K562 (cell line): ENCODE results near the gene NQO2. TPM values are rescaled to one million over a fixed set of nuclear protein-coding genes. Genes with fewer than 3 reads are reported as not detected.

ENCODE experiments used
- EHMT2 ChIP-seq: fragments of 450-650 bp; IDR thresholded peaks from 2 replicates; pipeline ENCODE4 v1.6.1; 2018; ENCODE audit warnings: antibody characterized with exemption
- HCFC1 ChIP-seq: IDR thresholded peaks from 2 replicates; pipeline ENCODE4 v1.6.1; 2012; ENCODE audit warnings: low read depth, low read length, improper control_type of control experiment
- RB1 ChIP-seq: fragments of 450-650 bp; IDR thresholded peaks from 2 replicates; pipeline ENCODE4 v1.6.1; 2017; ENCODE audit warnings: low read depth, mild to moderate bottlenecking
- RNF2 ChIP-seq: sonication (generic); IDR thresholded peaks from 2 replicates; pipeline ENCODE4 v1.6.1; 2016
- ZNF311 ChIP-seq: fragments of 250-450 bp; sonication (Bioruptor Pico); IDR thresholded peaks from 2 replicates; pipeline ENCODE4 v1.4.0; 2020; ENCODE audit warnings: mild to moderate bottlenecking, moderate library complexity
- polyA plus RNA-seq, 8 experiments: library from polyadenylated mRNA; depleted of rRNA in 4 of 8; stranded (reverse) in 5 of 8; unstranded in 3 of 8; fragments of >200 nt; fragmentation: Nextera tagmentation in 2 of 8; fragmentation: Illumina TruSeq in 1 of 8; extraction: Ambion mirVana in 2 of 8; extraction: Trizol in 1 of 8; gene quantifications; 2 replicates each; pipeline versions ENCODE4 v1.2.1 to v1.2.3, GENCODE V29; 2011 to 2014; ENCODE audit warnings: inconsistent platforms in 1 of 8, missing spikeins in 1 of 8
- total RNA-seq, 7 experiments: library from RNA; depleted of rRNA in 6 of 7; stranded (reverse); fragments of >200 nt in 6 of 7; fragmentation: Illumina TruSeq in 2 of 7; extraction: Trizol in 2 of 7; gene quantifications; 2 replicates each; pipeline versions ENCODE4 v1.2.1 to v1.2.3, GENCODE V29; 2011 to 2021; ENCODE audit warnings: low replicate concordance in 1 of 7
- TF ChIP-seq, protein P1 (sequence below): fragments of 450-650 bp; IDR thresholded peaks from 2 replicates; pipeline ENCODE4 v1.6.1; 2016; ENCODE audit warnings: low read depth
- TF ChIP-seq, protein P2 (sequence below), 2 experiments: fragments of 450-650 bp; formaldehyde crosslinking in 1 of 2; IDR thresholded peaks; 2 replicates each; pipeline versions ENCODE4 v1.4.0 to v1.6.1; 2014 to 2020; ENCODE audit warnings: mild to moderate bottlenecking in 2 of 2, borderline replicate concordance in 1 of 2, low read depth in 1 of 2
- TF ChIP-seq, protein P3 (sequence below): fragments of 250-450 bp; sonication (Bioruptor Pico); IDR thresholded peaks from 2 replicates; pipeline ENCODE4 v1.5.0; 2021; ENCODE audit warnings: mild to moderate bottlenecking, borderline replicate concordance

NQO2 gene
- total and polyA plus RNA-seq, 9 of the 15 experiments (the other 6 are each of a cell fraction or from before 2014, with no cell fraction given): 54.6 to 214 (median 116) TPM

DNA sequence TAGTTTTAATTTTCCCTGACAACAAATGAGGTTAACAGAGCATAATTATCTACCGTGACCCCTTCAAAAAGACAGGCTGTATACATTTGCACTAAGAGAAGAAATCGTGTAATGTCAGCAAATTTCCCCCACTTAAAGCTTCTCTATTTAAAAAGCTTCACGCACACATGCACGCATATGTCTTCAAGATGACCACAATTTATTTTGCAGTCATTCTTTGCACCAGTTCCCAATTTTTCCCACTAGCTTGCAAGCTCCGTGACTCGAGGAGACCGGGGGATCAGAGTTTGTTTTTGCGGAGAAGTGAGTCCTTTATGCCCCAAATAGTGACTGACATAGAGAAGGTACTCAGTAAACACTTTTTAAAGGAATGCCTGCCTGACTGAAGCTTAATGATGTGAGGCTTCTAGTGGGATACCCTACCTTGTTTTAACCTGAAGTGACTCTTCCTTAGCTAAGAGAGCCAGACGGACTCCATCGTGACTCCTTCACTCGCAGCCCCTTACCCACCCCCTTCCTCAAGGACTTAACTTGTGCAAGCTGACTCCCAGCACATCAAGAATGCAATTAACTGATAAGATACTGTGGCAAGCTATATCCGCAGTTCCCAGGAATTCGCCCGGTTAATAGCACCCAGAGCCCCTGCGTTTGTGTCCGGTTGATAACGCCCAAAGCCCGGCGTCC lies 9.3 kb upstream of the NQO2 start (continued):
- TF ChIP-seq, protein P1, sequence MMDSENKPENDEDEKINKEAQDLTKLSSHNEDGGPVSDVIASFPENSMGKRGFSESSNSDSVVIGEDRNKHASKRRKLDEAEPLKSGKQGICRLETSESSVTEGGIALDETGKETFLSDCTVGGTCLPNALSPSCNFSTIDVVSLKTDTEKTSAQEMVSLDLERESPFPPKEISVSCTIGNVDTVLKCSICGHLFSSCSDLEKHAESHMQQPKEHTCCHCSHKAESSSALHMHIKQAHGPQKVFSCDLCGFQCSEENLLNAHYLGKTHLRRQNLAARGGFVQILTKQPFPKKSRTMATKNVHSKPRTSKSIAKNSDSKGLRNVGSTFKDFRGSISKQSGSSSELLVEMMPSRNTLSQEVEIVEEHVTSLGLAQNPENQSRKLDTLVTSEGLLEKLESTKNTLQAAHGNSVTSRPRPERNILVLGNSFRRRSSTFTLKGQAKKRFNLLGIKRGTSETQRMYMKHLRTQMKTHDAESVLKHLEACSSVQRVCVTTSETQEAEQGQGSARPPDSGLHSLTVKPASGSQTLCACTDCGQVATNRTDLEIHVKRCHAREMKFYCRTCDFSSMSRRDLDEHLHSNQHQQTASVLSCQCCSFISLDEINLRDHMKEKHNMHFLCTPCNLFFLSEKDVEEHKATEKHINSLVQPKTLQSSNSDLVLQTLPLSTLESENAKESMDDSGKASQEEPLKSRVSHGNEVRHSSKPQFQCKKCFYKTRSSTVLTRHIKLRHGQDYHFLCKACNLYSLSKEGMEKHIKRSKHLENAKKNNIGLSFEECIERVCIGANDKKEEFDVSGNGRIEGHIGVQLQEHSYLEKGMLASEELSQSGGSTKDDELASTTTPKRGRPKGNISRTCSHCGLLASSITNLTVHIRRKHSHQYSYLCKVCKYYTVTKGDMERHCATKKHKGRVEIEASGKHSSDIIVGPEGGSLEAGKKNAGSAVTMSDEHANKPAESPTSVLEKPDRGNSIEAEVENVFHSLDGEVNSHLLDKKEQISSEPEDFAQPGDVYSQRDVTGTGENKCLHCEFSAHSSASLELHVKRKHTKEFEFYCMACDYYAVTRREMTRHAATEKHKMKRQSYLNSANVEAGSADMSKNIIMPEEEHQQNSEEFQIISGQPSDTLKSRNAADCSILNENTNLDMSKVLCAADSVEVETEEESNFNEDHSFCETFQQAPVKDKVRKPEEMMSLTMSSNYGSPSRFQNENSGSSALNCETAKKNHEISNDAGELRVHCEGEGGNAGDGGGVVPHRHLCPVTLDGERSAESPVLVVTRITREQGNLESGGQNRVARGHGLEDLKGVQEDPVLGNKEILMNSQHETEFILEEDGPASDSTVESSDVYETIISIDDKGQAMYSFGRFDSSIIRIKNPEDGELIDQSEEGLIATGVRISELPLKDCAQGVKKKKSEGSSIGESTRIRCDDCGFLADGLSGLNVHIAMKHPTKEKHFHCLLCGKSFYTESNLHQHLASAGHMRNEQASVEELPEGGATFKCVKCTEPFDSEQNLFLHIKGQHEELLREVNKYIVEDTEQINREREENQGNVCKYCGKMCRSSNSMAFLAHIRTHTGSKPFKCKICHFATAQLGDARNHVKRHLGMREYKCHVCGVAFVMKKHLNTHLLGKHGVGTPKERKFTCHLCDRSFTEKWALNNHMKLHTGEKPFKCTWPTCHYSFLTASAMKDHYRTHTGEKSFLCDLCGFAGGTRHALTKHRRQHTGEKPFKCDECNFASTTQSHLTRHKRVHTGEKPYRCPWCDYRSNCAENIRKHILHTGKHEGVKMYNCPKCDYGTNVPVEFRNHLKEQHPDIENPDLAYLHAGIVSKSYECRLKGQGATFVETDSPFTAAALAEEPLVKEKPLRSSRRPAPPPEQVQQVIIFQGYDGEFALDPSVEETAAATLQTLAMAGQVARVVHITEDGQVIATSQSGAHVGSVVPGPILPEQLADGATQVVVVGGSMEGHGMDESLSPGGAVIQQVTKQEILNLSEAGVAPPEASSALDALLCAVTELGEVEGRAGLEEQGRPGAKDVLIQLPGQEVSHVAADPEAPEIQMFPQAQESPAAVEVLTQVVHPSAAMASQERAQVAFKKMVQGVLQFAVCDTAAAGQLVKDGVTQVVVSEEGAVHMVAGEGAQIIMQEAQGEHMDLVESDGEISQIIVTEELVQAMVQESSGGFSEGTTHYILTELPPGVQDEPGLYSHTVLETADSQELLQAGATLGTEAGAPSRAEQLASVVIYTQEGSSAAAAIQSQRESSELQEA: no peak
- TF ChIP-seq ZNF311: peak; percentile 96
- no peak for TF ChIP-seq RB1
- TF ChIP-seq RNF2: peak; percentile 94
- TF ChIP-seq, protein P2, sequence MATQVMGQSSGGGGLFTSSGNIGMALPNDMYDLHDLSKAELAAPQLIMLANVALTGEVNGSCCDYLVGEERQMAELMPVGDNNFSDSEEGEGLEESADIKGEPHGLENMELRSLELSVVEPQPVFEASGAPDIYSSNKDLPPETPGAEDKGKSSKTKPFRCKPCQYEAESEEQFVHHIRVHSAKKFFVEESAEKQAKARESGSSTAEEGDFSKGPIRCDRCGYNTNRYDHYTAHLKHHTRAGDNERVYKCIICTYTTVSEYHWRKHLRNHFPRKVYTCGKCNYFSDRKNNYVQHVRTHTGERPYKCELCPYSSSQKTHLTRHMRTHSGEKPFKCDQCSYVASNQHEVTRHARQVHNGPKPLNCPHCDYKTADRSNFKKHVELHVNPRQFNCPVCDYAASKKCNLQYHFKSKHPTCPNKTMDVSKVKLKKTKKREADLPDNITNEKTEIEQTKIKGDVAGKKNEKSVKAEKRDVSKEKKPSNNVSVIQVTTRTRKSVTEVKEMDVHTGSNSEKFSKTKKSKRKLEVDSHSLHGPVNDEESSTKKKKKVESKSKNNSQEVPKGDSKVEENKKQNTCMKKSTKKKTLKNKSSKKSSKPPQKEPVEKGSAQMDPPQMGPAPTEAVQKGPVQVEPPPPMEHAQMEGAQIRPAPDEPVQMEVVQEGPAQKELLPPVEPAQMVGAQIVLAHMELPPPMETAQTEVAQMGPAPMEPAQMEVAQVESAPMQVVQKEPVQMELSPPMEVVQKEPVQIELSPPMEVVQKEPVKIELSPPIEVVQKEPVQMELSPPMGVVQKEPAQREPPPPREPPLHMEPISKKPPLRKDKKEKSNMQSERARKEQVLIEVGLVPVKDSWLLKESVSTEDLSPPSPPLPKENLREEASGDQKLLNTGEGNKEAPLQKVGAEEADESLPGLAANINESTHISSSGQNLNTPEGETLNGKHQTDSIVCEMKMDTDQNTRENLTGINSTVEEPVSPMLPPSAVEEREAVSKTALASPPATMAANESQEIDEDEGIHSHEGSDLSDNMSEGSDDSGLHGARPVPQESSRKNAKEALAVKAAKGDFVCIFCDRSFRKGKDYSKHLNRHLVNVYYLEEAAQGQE (IDR thresholded peaks at IDR 0.05; ENCODE audit: borderline replicate concordance): no peak
- TF ChIP-seq, protein P2 (CRISPR knock-in tag; IDR thresholded peaks at IDR 0.05; ENCODE audit: low read depth): 0 out of 2 replicates have a peak, but pooled peaks have one; percentile 48
- no peak for TF ChIP-seq HCFC1
- TF ChIP-seq, protein P3, sequence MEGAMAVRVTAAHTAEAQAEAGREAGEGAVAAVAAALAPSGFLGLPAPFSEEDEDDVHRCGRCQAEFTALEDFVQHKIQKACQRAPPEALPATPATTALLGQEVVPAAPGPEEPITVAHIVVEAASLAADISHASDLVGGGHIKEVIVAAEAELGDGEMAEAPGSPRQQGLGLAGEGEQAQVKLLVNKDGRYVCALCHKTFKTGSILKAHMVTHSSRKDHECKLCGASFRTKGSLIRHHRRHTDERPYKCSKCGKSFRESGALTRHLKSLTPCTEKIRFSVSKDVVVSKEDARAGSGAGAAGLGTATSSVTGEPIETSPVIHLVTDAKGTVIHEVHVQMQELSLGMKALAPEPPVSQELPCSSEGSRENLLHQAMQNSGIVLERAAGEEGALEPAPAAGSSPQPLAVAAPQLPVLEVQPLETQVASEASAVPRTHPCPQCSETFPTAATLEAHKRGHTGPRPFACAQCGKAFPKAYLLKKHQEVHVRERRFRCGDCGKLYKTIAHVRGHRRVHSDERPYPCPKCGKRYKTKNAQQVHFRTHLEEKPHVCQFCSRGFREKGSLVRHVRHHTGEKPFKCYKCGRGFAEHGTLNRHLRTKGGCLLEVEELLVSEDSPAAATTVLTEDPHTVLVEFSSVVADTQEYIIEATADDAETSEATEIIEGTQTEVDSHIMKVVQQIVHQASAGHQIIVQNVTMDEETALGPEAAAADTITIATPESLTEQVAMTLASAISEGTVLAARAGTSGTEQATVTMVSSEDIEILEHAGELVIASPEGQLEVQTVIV (CRISPR knock-in tag): peak; percentile 33; the same call in 1 of the 2 replicates
- TF ChIP-seq EHMT2: no peak
